ENCODE data around the gene MAP3K8. TPM values are rescaled to one million over a fixed set of nuclear protein-coding genes. Genes with fewer than 3 reads are reported as not detected.

Gene MAP3K8
- total and polyA plus RNA-seq, 2 donors (not counting 1 experiment from before 2014, with no cell fraction given): 97.0 to 99.2 TPM

GRCh38 chr10:30386801-30387588 lies 47.0 kb upstream of the MAP3K8 start:
- Histone ChIP-seq H3K4me1 (ENCODE audit: control insufficient read depth in 2 of 2, insufficient read depth in 2 of 2, low read length in 2 of 2) (no peaks in the 10 kb centered on the region), H3K9me3 (ENCODE audit: control extremely low read depth in 1 of 3, control insufficient read depth in 2 of 3, insufficient read depth in 1 of 3, low read length in 2 of 3) (no peaks in the 10 kb centered on the region), H3K4me2 (replicated peaks; ENCODE audit: low read depth, low read length, poor library complexity, severe bottlenecking) (no peak overlapping the region), H2AFZ (ENCODE audit: insufficient read depth, low read depth, low read length, poor library complexity, severe bottlenecking) (no peak overlapping the region), H3K79me2 (ENCODE audit: control insufficient read depth, insufficient read depth, low read length) (no peaks in the 10 kb centered on the region), H3K27ac (ENCODE audit: low read length in 2 of 2) (no peak overlapping the region), H3K4me3 (ENCODE audit: control extremely low read depth in 1 of 5, extremely low read depth in 1 of 5, insufficient read depth in 1 of 5, low read depth in 2 of 5, low read length in 4 of 5) (no peak overlapping the region), H4K20me1 (ENCODE audit: control insufficient read depth, insufficient read depth, low read length, poor library complexity, severe bottlenecking) (no peaks in the 10 kb centered on the region), H3K9ac (ENCODE audit: low read length) (no peak overlapping the region), H3K36me3 (replicated peaks in 1 of 2; ENCODE audit: control extremely low read depth in 1 of 2, control insufficient read depth in 1 of 2, extremely low read depth in 1 of 2, insufficient read depth in 2 of 2, low read length in 1 of 2) (no peaks in the 10 kb centered on the region), H3K27me3 (replicated peaks in 1 of 4; ENCODE audit: control extremely low read depth in 1 of 4, control insufficient read depth in 3 of 4, insufficient read depth in 4 of 4, low read length in 3 of 4) (peaks cover 0 to 3% (median 0%) of the 10 kb centered on the region in 4 experiments)
- 93% methylated on average over 11 of the region's 13 CpGs for WGBS (ENCODE audit: insufficient coverage)
- DNase-seq (no peak), ATAC-seq (ENCODE audit: low read depth) (no peak)
- ChIA-PET CTCF (interaction anchor here (0.6 to 9.7 kb wide), 2 partner anchors 62 to 204 kb away, joined by 3 to 258 read pairs; no protein-coding TSS in a partner anchor), POLR2A (no interaction called here)
- Mint-ChIP-seq H3K27me3 (peaks cover 8% of the 10 kb centered on the region), H3K4me1 (no peaks in the 10 kb centered on the region), H3K9me3 (ENCODE audit: insufficient read depth) (no peaks in the 10 kb centered on the region), H3K4me3 (no peak overlapping the region), H3K27ac (no peak overlapping the region)
- no peak for TF ChIP-seq EZH2 (IDR thresholded peaks at IDR 0.05; ENCODE audit: borderline replicate concordance, insufficient read depth, low read depth, low read length, poor library complexity, severe bottlenecking)
- TF ChIP-seq, protein P1, sequence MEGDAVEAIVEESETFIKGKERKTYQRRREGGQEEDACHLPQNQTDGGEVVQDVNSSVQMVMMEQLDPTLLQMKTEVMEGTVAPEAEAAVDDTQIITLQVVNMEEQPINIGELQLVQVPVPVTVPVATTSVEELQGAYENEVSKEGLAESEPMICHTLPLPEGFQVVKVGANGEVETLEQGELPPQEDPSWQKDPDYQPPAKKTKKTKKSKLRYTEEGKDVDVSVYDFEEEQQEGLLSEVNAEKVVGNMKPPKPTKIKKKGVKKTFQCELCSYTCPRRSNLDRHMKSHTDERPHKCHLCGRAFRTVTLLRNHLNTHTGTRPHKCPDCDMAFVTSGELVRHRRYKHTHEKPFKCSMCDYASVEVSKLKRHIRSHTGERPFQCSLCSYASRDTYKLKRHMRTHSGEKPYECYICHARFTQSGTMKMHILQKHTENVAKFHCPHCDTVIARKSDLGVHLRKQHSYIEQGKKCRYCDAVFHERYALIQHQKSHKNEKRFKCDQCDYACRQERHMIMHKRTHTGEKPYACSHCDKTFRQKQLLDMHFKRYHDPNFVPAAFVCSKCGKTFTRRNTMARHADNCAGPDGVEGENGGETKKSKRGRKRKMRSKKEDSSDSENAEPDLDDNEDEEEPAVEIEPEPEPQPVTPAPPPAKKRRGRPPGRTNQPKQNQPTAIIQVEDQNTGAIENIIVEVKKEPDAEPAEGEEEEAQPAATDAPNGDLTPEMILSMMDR (IDR thresholded peaks at IDR 0.05): no peak
- intact Hi-C loops (cut with micrococcal nuclease): no loop called here

DNA sequence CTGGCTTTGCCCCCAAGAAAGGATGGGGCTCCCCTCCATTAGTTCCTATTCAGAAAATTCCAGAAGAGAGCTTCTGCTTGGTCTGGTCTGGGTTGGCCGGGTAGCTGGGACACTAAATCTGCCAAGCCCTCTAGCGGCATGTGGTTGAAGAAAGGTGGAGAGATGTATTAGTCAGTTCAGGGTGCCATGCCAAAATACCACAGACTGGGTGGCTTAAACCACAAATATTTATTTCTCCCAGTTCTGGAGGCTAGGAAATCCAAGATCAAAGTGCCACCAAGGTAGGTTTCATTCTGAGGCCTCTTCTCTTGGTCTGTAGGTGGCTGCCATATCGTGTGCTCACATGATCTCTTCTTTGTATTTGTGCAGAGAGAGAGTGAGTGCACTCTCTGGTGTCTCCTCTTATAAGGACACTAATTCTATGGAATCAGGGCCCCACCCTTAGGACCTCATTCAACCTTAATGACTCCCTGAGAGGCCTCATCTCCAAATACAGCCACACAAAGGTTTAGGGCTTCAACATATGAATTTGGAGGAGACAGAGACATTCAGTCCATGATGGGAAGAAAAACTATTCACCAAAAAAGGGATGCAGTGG lies 46.2 kb upstream of the MAP3K8 start:
- Histone ChIP-seq H3K9ac (ENCODE audit: low read length) (no peak overlapping the region), H3K36me3 (replicated peaks in 1 of 2; ENCODE audit: control extremely low read depth in 1 of 2, control insufficient read depth in 1 of 2, extremely low read depth in 1 of 2, insufficient read depth in 2 of 2, low read length in 1 of 2) (no peaks in the 10 kb centered on the region), H3K27me3 (replicated peaks in 1 of 4; ENCODE audit: control extremely low read depth in 1 of 4, control insufficient read depth in 3 of 4, insufficient read depth in 4 of 4, low read length in 3 of 4) (peaks cover 0 to 3% (median 0%) of the 10 kb centered on the region in 4 experiments), H2AFZ (ENCODE audit: insufficient read depth, low read depth, low read length, poor library complexity, severe bottlenecking) (no peak overlapping the region), H3K4me2 (replicated peaks; ENCODE audit: low read depth, low read length, poor library complexity, severe bottlenecking) (no peak overlapping the region), H3K9me3 (ENCODE audit: control extremely low read depth in 1 of 3, control insufficient read depth in 2 of 3, insufficient read depth in 1 of 3, low read length in 2 of 3) (no peaks in the 10 kb centered on the region), H3K4me1 (ENCODE audit: control insufficient read depth in 2 of 2, insufficient read depth in 2 of 2, low read length in 2 of 2) (peaks cover 3 to 5% of the 10 kb centered on the region in 2 donors), H3K4me3 (ENCODE audit: control extremely low read depth in 1 of 5, extremely low read depth in 1 of 5, insufficient read depth in 1 of 5, low read depth in 2 of 5, low read length in 4 of 5) (no peak overlapping the region), H3K27ac (ENCODE audit: low read length in 2 of 2) (no peak overlapping the region), H3K79me2 (ENCODE audit: control insufficient read depth, insufficient read depth, low read length) (no peaks in the 10 kb centered on the region), H4K20me1 (ENCODE audit: control insufficient read depth, insufficient read depth, low read length, poor library complexity, severe bottlenecking) (no peaks in the 10 kb centered on the region)
- Mint-ChIP-seq H3K4me3 (no peak overlapping the region), H3K27ac (no peak overlapping the region), H3K27me3 (peaks cover 10% of the 10 kb centered on the region), H3K4me1 (peaks cover 3% of the 10 kb centered on the region), H3K9me3 (ENCODE audit: insufficient read depth) (no peaks in the 10 kb centered on the region)
- no peak for TF ChIP-seq EZH2 (IDR thresholded peaks at IDR 0.05; ENCODE audit: borderline replicate concordance, insufficient read depth, low read depth, low read length, poor library complexity, severe bottlenecking)
- TF ChIP-seq, protein P1 (IDR thresholded peaks at IDR 0.05): no peak
- CTCF ChIA-PET: interaction anchor here (0.6 to 9.7 kb wide), 5 partner anchors 9 to 203 kb away, joined by 3 to 258 read pairs (median 3); no protein-coding TSS in a partner anchor
- intact Hi-C loops (cut with micrococcal nuclease): no loop called here
- DNase-seq: no peak
- ATAC-seq (ENCODE audit: low read depth): no peak
- WGBS (ENCODE audit: insufficient coverage): no CpG with 5 or more reads among the region's 3 CpGs
- POLR2A ChIA-PET: no interaction called here

Measured in B cell (primary cell).